ENCODE data around the gene MSRB3. TPM values are rescaled to one million over a fixed set of nuclear protein-coding genes. Genes with fewer than 3 reads are reported as not detected.
"Not testable (repeated sequence)": the region's sequence is repeated elsewhere in the genome, so short reads cannot be mapped to it uniquely, and the experiment has no call there.

Gene MSRB3
- total and polyA plus RNA-seq, 2 of the 4 experiments (the other 2 are of a cell fraction), result 31.7 to 35.7 TPM

GRCh38 chr12:65315238-65315637 lies 36.8 kb downstream of the MSRB3 start:
- H4K91ac ChIP-seq (ENCODE audit: insufficient read depth, low read depth, low read length); intact Hi-C loops (cut with micrococcal nuclease); H3K18ac ChIP-seq (ENCODE audit: low read depth, low read length); H3K23ac ChIP-seq (ENCODE audit: low read depth, low read length); H3K56ac ChIP-seq (ENCODE audit: extremely low read depth, insufficient read depth, low read length); H4K5ac ChIP-seq (ENCODE audit: low read depth, low read length); H3K9me3 ChIP-seq (ENCODE audit: control insufficient read depth, insufficient read depth, low read length); H3K9me1 ChIP-seq (ENCODE audit: insufficient read depth, low read length); H3K27ac ChIP-seq (ENCODE audit: insufficient read depth, low read length); H3K14ac ChIP-seq (replicated peaks; ENCODE audit: low read depth, low read length); H3K36me3 ChIP-seq (ENCODE audit: control insufficient read depth, insufficient read depth, low read length); H2BK15ac ChIP-seq (ENCODE audit: low read depth, low read length); H3K4ac ChIP-seq (ENCODE audit: low read depth, low read length); BruUV-seq (replicated peaks); ATAC-seq (ENCODE audit: low read depth); H3K4me1 ChIP-seq (ENCODE audit: control insufficient read depth, insufficient read depth, low read length); H4K8ac ChIP-seq (ENCODE audit: low read depth in 2 of 2, low read length in 2 of 2); H2BK120ac ChIP-seq (ENCODE audit: low read depth, low read length); H3K27me3 ChIP-seq (ENCODE audit: control insufficient read depth, insufficient read depth, low read length); H4K20me1 ChIP-seq (ENCODE audit: insufficient read depth, low read length); H2BK20ac ChIP-seq (ENCODE audit: low read depth, low read length); H2AFZ ChIP-seq (replicated peaks; ENCODE audit: low read length, poor library complexity); H2AK5ac ChIP-seq (ENCODE audit: low read depth, low read length); POLR2A ChIA-PET (ENCODE audit: unreplicated experiment); H2AK9ac ChIP-seq (replicated peaks; ENCODE audit: low read depth, low read length, poor library complexity); DNase-seq; dilution Hi-C loops (cut with HindIII; ENCODE audit: low sequenced_read_pairs, unreplicated experiment); H3K4me3 ChIP-seq (ENCODE audit: insufficient read depth, low read depth, low read length); H3K9ac ChIP-seq (ENCODE audit: low read depth, low read length); H3K4me2 ChIP-seq (ENCODE audit: low read depth, low read length): not testable (repeated sequence)
- peaks cover 15 to 24% of the 10 kb centered on the region in 2 experiments for H3K79me1 ChIP-seq (ENCODE audit: low read depth in 1 of 2, low read length in 2 of 2)
- in situ Hi-C loops (cut with MboI; ENCODE audit: low sequenced_read_pairs), result loop anchor here (10.0 to 25.0 kb wide), 2 partner anchors 372 to 510 kb away; partner anchors contain the start of gene HMGA2
- H2BK5ac ChIP-seq (ENCODE audit: low read depth, low read length, poor library complexity, severe bottlenecking), result peak overlapping the region; percentile 54
- CTCF ChIA-PET, result interaction anchor here (0.8 kb wide), 1 partner anchor 11 kb away, joined by 4 read pairs; no protein-coding TSS in a partner anchor
- WGBS, 2 experiments (ENCODE audit: extremely low coverage in 2 of 2, insufficient read length in 1 of 2), result no CpG with 5 or more reads among the region's 12 CpGs

Data from IMR-90 (cell line).